Fibroblast of gingiva (primary cell): Measurements from ENCODE around the gene SPTBN1.
A peak's percentile ranks its signal among the peaks of the same experiment; 100 is the strongest.

Source experiments
- DNase-seq: peaks from one replicate; pipeline ENCODE4 v3.0.0-alpha.2; 2011; ENCODE audit warnings: low read depth

SPTBN1 gene

DNA sequence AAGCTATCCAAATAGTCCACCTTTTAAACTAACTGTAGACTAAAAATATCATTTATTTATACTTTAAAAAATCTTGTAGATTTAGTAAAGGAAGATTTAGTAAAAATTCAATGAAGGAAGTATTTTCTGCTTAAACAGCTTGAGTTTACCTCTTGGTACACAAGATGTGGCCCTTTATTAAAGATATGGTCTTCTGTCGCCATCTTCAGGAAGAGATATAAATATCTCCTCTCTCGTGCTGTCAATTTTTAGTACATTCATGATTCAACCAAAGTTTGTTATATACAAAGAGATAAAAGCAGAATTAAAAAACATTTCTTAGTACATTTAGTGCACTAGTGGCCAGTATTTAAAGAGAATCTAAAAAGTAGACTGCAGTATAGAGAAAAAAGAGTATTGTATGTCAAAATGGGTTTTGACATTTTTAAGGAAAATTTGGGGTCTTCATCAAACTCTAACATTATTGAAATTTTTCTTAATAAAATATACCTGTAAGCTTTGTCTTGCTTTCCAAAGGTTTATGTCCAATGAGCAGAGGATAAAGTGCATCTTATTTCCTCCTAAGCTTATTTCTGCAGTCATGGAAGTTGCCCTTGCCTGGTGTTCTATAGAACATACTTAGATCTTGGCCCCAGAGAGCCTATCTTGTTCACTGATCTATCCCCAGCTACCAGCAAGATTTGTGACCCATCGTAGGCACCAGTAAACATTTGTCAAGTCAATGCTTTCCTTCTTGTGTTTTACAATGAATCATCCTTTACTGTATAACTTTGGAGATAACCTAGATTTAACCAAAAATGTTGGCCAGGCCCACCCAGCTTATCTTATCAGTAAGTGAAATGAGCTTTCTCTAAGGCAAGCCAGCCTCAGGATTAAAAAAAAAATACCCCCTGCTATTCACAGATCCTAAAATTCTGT is 248.8 kb downstream of the SPTBN1 start:
- DNase-seq = peak; percentile 55

DNA sequence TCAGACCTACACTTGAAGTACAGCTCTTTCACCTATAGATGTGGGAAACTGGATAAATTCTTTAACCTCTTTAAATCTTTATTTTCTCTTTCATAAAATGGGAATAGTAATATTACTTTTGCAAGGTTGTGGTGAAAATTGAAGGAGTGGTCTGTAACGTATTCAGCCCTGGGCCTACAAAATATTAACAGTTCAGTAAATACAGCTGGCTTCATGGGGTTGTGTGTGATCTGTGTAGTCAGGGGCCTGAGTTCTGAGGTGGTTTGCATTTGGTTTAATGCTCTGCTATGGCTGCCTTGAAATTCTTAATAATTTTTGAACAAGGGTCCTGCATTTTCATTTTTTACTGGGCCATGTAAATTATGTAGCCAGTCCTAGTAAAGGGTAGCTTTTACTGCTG is 250.5 kb downstream of the SPTBN1 start:
- no peak for DNase-seq

DNA sequence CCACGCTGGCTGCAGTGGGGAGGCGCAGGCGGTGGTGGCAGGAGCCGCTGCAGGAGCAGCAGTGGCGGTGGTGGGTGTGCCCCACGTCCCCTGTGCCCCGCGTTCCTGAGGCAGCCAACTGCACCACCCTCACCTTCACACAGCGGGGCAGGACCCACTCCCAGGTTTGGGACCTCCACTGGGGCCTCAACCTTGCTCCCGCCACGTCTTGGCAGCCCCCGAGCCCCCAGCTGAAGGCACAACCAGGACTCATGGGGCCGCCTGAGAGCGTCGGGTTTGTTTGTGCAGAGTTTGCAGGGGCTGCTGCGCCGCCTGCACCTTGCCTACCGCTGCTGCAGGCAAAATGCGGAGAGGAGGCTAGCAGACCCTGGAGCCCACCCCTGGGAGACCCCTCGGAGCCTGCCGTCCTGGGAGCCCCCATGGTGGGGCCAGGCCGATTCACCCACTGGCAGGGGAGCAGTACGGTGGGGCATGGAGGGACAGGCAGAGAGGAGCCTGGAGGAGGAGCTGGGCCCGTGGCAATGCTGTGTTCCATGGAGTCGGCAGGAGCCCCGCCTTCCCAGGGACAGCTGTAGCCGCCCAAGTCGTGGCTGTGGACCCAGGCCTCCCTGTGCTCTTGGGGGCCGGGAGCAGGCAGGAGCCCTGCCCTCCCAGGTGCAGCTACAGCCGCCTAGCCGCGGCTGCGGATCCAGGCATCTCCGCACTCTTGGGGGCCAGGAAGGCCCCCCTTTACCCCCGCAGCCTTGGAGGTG is 252.6 kb downstream of the SPTBN1 start:
- DNase-seq = no peak

DNA sequence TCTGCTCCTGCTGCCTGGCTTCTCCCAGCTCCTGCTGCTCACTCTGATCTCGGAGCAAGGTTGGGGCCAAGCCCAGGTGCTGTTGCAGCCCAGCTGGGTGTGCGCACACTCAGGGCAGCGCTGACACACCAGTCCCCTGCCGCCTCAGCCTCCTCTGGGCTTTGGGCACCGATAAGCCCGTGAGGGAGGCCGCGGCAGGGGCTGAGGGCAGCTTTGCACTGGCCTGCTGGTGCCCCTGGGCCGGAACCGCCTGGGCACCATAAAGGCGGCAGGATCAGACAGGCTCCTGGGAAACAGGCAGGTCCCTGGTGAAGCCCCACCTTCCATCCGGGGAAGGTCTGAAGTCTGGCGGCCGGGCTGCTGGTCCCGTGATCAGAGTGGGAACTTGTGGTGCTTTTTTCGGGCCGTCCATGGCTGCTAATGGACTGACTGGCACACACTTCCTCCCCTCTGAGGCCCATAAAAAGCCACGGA is 253.2 kb downstream of the SPTBN1 start:
- no peak for DNase-seq

DNA sequence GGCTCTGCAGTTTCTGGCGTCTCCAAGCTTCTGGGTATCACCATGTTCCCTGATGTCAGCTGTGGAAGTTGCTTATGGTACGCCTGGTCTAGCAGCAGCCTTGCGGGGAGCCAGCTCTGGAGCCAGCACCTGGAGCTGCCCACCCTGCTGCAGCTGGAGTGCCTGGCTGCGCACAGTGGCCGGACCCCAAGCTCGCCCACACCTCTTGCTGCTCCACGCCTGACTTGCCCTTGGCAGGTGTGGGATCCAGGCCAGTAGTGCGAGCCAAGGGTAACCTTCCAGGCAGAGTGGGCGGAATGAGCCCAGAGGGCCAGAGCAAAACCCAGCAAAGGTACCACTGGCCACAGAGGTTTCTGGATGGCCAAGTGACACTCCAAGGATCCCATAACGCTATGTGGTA is 254.1 kb downstream of the SPTBN1 start:
- no peak for DNase-seq

DNA sequence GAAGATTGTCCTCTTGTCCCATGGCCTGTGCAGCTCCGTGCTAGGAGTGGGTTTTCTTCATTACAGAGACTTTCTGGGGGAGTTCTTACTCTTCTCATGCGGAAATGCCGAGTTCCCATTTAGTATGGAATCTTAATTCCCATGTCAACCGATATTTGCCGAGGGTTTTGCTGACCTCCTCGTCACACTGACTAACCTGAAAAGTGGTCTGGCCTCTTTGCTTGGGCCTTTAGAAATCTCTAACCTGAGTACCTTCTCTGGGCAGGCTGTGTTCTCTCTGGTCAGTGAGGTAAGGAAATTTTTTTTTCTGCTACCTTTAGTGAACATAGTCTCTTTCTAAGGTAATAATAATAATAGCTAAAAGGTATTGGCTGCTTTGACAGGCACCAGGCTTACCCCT is 256.4 kb downstream of the SPTBN1 start:
- no peak for DNase-seq

DNA sequence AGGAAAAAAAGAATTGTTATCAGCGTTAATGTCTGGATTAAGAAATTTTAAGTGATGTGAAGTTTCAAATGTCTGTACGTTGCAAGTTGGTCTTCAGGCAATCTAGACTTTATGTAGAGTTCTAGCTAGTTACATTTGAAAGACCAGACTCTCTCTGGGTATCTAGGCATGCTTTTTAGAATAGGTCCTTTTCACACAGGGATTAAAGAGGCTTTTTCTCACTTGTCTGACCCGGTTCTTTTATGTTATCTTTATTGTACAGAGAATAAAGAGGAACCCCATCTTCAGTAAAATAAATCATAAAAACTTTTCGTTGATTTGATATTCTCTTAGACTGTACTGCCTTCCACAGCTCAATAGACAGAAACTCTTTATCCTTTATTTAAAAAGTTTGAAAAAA is 258.9 kb downstream of the SPTBN1 start:
- no peak for DNase-seq

DNA sequence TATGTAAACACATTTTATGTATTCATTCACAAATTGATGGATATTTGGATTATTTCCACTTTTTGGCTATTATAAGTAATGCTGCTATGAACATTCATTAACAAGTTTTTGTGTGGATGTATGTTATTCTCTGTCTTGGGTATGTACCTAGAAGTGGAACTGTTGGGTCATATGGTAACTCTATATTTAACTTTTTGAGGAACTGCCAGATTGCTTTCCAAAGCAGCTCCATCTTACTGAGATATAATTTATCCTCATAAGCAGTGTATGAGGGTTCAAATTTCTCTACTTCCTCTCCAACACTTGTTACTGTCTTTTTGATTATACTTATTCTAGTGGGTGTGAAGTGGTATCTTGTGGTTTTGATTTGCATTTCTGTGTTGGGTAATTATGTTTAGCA is 260.2 kb downstream of the SPTBN1 start:
- no peak for DNase-seq

DNA sequence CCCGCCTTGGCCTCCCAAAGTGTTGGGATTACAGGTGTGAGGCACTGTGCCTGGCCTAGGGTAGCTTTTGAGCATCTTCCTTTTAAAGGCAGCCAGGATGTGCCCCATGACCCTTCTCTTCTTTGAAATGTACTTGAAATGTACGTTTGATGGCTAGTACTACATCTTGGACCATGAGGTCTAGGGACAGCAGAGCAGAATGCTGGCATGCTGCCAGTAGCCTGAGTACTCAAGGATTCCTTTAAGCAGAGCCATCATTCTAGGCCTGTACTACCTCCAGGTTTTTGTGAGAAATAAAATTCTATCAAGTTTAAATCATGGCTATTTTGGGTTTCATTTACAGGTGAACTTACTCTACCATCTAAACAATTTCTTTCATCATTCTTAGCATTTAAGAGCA is 264.4 kb downstream of the SPTBN1 start:
- no peak for DNase-seq
